Ovary (tissue), 9 donors: ENCODE measurements around the gene CD300C. TPM values are rescaled to one million over a fixed set of nuclear protein-coding genes. Genes with fewer than 3 reads are reported as not detected.

Experiments
- DNase-seq, 5 donors: peaks; one replicate each; pipeline ENCODE4 v3.0.0-alpha.2; 2019 to 2020
- H3K27ac ChIP-seq, 2 donors: fragments of 200-600 bp; one replicate each; pipeline versions ENCODE4 v1.5.1 to v1.8.0; 2019 to 2022
- H3K27me3 ChIP-seq: fragments of 200-600 bp; one replicate; pipeline ENCODE4 v1.8.0; 2022
- H3K36me3 ChIP-seq: fragments of 200-600 bp; sonication (generic); one replicate; pipeline ENCODE4 v1.5.1; 2019
- H3K4me1 ChIP-seq: one replicate; pipeline ENCODE4 v1.8.1; 2013; ENCODE audit warnings: mild to moderate bottlenecking, moderate library complexity; ENCODE audit not compliant: insufficient read depth
- H3K4me3 ChIP-seq: fragments of 200-600 bp; sonication (generic); one replicate; pipeline ENCODE4 v1.5.1; 2017
- H3K9me3 ChIP-seq, 2 donors: fragments of 200-600 bp in 1 of 2; sonication (generic) in 1 of 2; one replicate each; pipeline versions ENCODE4 v1.5.1 to v1.8.1; 2013 to 2019; ENCODE audit warnings: mild to moderate bottlenecking in 1 of 2, moderate library complexity in 1 of 2
- EP300 ChIP-seq: sonication (generic); formaldehyde crosslinking; IDR thresholded peaks from one replicate; pipeline ENCODE4 v1.6.1; 2017; ENCODE audit warnings: antibody characterized with exemption
- POLR2A ChIP-seq: fragments of 450-650 bp; IDR thresholded peaks from one replicate; pipeline ENCODE4 v1.6.1; 2017; ENCODE audit warnings: antibody characterized with exemption, mild to moderate bottlenecking, moderate library complexity
- WGBS, 3 donors: extraction: QIAGEN DNeasy Blood & Tissue Kit in 1 of 3; methylation state at CpG; one replicate each; pipeline versions ENCODE4 v1.1.5 to v1.1.7; 2013 to 2017; 5-methylcytosine and 5-hydroxymethylcytosine counted together
- intact Hi-C, 4 donors: fragments of 100-400 bp; cut with DNase I; formaldehyde crosslinking; loops; one replicate each; pipeline versions ENCODE4 v1.11.0 to v1.15.1; 2022 to 2023
- polyA plus RNA-seq, 2 donors: library from polyadenylated mRNA; stranded (reverse); fragments of 200-250 nt in 1 of 2; fragments of 350-450 nt in 1 of 2; fragmentation: Illumina TruSeq in 1 of 2; extraction: RNeasy Lipid Tissue Mini Kit (QIAGEN cat#74804) in 1 of 2; gene quantifications; one replicate each; pipeline ENCODE4 v1.2.3, GENCODE V29; 2013 to 2014
- total RNA-seq, 7 donors: library from RNA; depleted of rRNA in 2 of 7; stranded (reverse); fragments of >200 nt in 2 of 7; fragmentation: NEBNext Ultra II Directional in 3 of 7; extraction: Animal tissue kit (Norgen Biotek cat#: 25700) in 3 of 7; gene quantifications; one replicate each; pipeline versions ENCODE4 v1.1.0 to v1.2.4, GENCODE V29; 2016 to 2023
- TF ChIP-seq, protein P1 (sequence below), 3 donors: fragments of 450-650 bp in 2 of 3; fragments of 200-600 bp in 1 of 3; IDR thresholded peaks; one replicate each; pipeline versions ENCODE4 v1.5.1 to v1.8.0; 2016 to 2022; ENCODE audit warnings: antibody characterized with exemption in 3 of 3, mild to moderate bottlenecking in 1 of 3
- donor health status: DM: no; HTN: no; CAD: no; lungs with moderate emphysema.
- donor health status: DM: no; HTN: no; CAD: no.
- donor health status: Bipolar disorder and iron deficiency.
- donor health status: DM: yes; HTN: yes; CAD: no.
- donor health status: DM: no; HTN: no; CAD: no.
- donor health status: DM: yes; HTN: yes; CAD: no.

CD300C gene
- total and polyA plus RNA-seq, 9 donors, result 0.18 to 1.6 (median 0.46) TPM; not detected in 1

DNA sequence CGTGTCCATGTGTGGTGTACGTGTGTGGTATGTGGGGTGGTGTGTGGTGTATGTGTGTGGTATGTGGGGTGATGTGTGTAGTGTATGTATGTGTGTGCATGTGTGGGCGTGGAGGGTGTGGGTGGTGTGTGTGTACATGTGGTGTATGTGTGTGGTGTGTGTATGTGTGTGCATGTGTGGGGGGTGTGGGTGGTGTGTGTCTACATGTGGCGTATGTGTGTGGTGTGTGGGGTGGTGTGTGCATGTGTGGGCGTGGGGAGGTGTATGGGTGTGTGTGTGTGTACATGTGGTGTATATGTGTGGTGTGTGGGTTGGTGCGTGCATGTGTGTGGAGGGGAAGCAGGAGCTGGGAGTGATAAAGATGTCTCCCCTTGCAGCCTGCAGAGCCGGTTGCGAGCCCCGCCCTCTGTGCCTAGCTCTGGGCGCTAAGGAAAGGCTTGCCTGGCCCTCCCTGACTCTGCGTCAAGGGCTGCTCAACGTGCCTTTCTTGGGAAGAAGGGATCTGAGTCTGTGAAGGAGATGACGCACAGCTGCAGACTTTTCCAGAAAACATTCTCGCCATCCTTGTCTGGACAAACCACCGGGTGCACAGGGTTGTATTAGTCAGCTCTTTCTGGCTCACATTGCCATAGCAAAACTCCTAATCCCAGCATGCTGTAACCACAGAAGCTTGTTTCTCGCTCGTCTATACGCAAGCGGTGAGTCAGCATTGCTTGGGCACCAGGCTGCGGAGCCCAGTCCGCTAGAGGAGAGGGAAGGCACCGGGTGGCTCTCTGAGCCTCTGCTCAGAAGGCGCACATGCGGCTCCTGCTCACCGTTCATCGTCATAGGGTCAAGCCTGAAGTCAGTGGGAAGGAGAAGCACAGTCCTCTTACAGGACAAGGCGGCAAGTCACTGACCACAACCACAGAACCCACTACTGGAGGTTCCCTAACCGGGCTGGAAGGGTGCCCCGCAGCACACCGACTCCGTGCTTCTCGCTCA, 23.4 kb upstream of the CD300C start:
- intact Hi-C loops, result no loop called here
- Histone ChIP-seq H3K4me3 (no peak overlapping the region), H3K9me3 (no peaks in the 10 kb centered on the region), H3K27ac (no peak overlapping the region), H3K4me1 (no peaks in the 10 kb centered on the region), H3K27me3 (no peaks in the 10 kb centered on the region), H3K36me3 (no peaks in the 10 kb centered on the region)
- DNase-seq, result peak in 4 of 5 donors; percentile 21 to 61 (median 48)
- TF ChIP-seq, protein P1, sequence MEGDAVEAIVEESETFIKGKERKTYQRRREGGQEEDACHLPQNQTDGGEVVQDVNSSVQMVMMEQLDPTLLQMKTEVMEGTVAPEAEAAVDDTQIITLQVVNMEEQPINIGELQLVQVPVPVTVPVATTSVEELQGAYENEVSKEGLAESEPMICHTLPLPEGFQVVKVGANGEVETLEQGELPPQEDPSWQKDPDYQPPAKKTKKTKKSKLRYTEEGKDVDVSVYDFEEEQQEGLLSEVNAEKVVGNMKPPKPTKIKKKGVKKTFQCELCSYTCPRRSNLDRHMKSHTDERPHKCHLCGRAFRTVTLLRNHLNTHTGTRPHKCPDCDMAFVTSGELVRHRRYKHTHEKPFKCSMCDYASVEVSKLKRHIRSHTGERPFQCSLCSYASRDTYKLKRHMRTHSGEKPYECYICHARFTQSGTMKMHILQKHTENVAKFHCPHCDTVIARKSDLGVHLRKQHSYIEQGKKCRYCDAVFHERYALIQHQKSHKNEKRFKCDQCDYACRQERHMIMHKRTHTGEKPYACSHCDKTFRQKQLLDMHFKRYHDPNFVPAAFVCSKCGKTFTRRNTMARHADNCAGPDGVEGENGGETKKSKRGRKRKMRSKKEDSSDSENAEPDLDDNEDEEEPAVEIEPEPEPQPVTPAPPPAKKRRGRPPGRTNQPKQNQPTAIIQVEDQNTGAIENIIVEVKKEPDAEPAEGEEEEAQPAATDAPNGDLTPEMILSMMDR (IDR thresholded peaks at IDR 0.05), result no peak
- no peak for TF ChIP-seq POLR2A
- no peak for TF ChIP-seq EP300
- WGBS, 3 donors, result 40 to 44% (median 41%) methylated on average over 32 of the region's 32 CpGs

DNA sequence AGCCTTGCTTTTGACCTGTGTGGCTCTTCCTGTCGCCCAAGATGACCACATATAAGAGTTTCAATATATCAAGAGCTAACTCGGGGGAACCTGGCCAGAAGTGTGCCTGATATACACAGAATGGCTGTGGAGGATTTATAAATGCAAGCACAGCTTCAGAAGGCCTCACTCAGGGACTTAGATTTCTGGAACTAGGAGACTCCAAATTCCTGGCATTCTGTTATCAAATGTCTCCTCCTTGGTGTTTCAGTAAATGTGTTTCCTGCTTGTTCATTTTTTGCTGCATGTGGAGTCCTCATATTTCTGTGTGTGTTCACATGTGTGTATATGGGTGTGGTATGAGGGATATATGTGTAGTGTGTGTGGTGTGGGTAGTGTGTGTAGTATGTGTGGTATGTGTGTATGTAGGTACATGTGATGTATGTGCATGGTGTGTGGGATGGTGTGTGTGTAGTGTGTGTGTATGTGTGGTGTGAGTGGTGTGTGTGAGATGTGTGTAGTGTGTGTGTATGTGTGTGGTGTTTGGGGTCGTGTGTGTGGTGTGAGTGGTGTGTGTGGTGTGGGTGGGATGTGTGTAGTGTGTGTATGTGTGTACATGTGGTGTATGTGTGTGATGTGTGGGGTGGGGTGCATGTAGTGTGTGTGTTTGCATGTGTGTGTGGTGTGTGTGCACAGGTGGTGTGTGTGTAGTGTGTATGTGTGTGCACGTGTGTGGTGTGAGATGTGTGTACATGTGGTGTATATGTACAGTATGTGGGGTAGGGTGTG, 22.4 kb upstream of the CD300C start:
- DNase-seq, result no peak
- Histone ChIP-seq H3K27ac (no peak overlapping the region), H3K36me3 (no peaks in the 10 kb centered on the region), H3K4me3 (no peak overlapping the region), H3K4me1 (no peaks in the 10 kb centered on the region), H3K27me3 (no peaks in the 10 kb centered on the region), H3K9me3 (no peaks in the 10 kb centered on the region)
- TF ChIP-seq POLR2A (no peak), EP300 (no peak)
- TF ChIP-seq, protein P1 (IDR thresholded peaks at IDR 0.05), result no peak
- intact Hi-C loops, result no loop called here
- 61 to 66% (median 65%) methylated on average over 4 of the region's 4 CpGs for WGBS, 3 donors

DNA sequence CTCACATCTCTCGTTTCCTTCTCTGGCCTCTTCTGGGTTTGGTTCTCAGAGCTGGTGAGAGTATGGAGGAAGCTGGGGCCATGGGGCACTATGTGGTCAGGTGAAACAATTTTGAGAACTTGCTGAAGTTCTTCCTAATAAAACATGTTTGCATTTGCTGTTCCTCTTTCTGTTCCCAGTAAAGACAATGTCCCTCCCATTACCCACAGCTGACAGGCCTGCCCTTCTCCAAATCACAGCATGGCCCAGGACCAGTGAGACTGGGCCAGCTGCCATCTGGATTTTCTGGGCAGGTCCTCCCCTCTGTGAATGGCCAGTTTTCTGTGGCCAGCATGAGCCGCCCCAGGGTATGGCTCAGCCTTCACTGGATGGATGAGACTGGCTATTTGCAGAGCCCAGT, 21.5 kb upstream of the CD300C start, which contains the start of gene CD300H:
Gene CD300H, minus strand, starts transcription at position 113 of the 400 bp plus-strand sequence.
- Histone ChIP-seq H3K4me1 (no peaks in the 10 kb centered on the region), H3K9me3 (no peaks in the 10 kb centered on the region), H3K27ac (no peak within 1 kb of the TSS), H3K36me3 (no peaks in the 10 kb centered on the region), H3K4me3 (no peak within 1 kb of the TSS), H3K27me3 (no peaks in the 10 kb centered on the region)
- TF ChIP-seq, protein P1 (IDR thresholded peaks at IDR 0.05), result no peak
- TF ChIP-seq EP300 (no peak), POLR2A (no peak)
- intact Hi-C loops, result no loop called here
- DNase-seq, result no peak
- 82 to 91% (median 84%) methylated on average over 2 of the region's 2 CpGs for WGBS, 3 donors

DNA sequence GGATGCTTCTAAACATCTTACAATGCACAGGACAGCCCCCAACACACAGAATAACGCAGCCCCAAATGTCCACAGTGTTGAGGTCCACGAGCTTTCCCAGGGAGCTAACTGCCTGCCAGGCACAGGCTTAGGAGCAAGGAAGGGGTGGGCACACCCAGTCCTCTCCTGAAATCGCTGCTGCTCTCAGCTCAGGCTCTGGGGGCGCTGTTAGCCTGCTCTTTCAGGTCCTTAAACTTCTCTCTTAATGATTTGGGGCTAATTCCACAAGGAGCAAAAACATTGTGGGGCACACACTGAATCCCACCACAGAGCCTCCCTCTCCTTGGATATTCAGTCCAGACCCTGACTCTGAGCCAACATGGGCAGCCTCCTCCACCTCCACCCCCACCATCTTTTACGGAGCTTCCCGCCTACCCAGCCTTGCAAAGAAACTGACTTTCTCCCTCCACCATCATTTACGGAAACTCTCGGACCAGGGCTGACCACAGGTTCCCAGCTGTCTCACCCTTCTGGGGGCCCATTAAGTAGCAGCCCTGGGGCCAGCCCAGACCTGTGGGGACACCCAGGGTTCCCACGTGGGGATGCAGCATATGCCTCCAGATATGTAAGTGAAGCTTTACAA, 20.3 kb upstream of the CD300C start:
- 15 to 34% (median 24%) methylated on average over 9 of the region's 9 CpGs for WGBS, 3 donors
- intact Hi-C loops, result no loop called here
- Histone ChIP-seq H3K36me3 (no peaks in the 10 kb centered on the region), H3K9me3 (no peaks in the 10 kb centered on the region), H3K4me3 (no peak overlapping the region), H3K27ac (no peak overlapping the region), H3K4me1 (no peaks in the 10 kb centered on the region), H3K27me3 (no peaks in the 10 kb centered on the region)
- TF ChIP-seq POLR2A, result no peak
- no peak for TF ChIP-seq EP300
- TF ChIP-seq, protein P1 (IDR thresholded peaks at IDR 0.05), result no peak
- DNase-seq, result peak in 1 of 5 donors; percentile 47
